Measurements from ENCODE around the gene ST6GALNAC1. TPM values are rescaled to one million over a fixed set of nuclear protein-coding genes. Genes with fewer than 3 reads are reported as not detected.

The ST6GALNAC1 gene
- total RNA-seq, 1 experiment from 2014 or later = not detected

DNA sequence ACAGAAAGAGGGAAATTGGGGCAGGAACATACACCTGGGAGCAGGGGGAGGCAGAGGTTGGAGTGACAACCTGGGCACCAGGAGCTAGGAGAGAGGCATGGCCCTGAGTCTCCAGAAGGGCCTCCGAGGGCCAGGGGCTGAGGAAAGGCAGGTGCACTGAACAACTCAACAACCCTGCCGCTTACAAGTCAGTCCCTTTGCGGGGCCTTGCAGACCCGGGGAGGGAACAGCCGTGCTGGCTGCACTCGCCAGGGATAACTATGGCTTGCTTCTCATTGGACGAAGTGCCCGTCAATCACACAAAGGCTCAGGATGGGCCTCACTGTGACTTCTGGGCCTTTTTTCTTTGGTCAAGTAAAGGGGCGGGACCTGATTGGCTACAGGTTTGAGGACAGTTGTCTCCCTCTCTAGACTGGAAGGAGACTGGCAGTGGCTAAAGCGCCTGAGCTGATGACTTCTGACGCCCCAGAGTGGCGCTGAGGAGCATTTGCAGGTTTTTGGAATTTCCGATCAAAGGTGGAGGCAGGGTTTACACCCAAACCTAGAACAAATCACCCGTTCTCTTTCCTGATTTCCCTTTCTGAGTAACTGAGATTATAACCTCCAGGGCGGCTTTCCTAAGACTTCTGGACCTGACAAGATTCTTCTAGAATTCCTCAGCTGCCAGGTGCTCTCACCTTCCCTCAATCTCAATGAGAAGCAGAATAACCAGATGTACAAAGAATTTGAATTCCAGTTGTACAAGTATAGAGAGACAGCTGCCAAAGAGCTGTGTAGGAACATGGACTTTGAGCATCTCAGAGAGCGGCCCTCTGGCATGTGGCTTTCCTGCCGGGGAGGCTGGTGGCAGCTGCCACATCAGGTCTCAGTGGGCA, 30.3 kb downstream of the ST6GALNAC1 start:
- intact Hi-C loops (cut with micrococcal nuclease) = no loop called here
- no peaks in the 10 kb centered on the region for H3K27me3 ChIP-seq (ENCODE audit: insufficient read depth, low read length)
- peak overlapping the region; percentile 79 for H2AFZ ChIP-seq (ENCODE audit: low read depth, low read length, poor library complexity, severe bottlenecking)
- peak overlapping the region in 1 of 2 experiments; percentile 9; a peak in 1 of 4 replicates for H3K4me3 ChIP-seq (replicated peaks in 1 of 2; ENCODE audit: low read depth in 1 of 2, low read length in 2 of 2)
- H3K9me3 ChIP-seq (ENCODE audit: control insufficient read depth in 1 of 2, insufficient read depth in 1 of 2, low read depth in 1 of 2, low read length in 2 of 2) = no peaks in the 10 kb centered on the region; a peak in 1 of 4 replicates
- ATAC-seq (peak; percentile 99), DNase-seq (ENCODE audit: low read depth, low spot score) (peak; percentile 99)
- no peaks in the 10 kb centered on the region for H4K20me1 ChIP-seq (ENCODE audit: insufficient read depth)
- peak overlapping the region; percentile 60 for H3K4me2 ChIP-seq (ENCODE audit: low read length)
- CTCF ChIA-PET = interaction anchor here (0.6 to 5.7 kb wide), 14 partner anchors 8 to 90 kb away, joined by 3 to 60 read pairs (median 4); partner anchors contain the start of gene ST6GALNAC2
- POLR2A ChIA-PET = interaction anchor here (1.0 to 5.0 kb wide), 10 partner anchors 10 to 58 kb away, joined by 3 to 25 read pairs (median 8); partner anchors contain the start of gene ST6GALNAC2
- no TSS peak for BruUV-seq (replicated peaks)
- peak overlapping the region; percentile 31; the same call in 1 of the 2 replicates for H3K9ac ChIP-seq (ENCODE audit: low read length)
- no peaks in the 10 kb centered on the region for H3K36me3 ChIP-seq (ENCODE audit: control insufficient read depth in 1 of 2, insufficient read depth in 2 of 2, low read length in 2 of 2)
- H3K4me1 ChIP-seq (ENCODE audit: control insufficient read depth in 1 of 2, insufficient read depth in 2 of 2, low read length in 2 of 2) = peaks cover 16 to 29% of the 10 kb centered on the region in 2 experiments; a peak in 3 of 4 replicates
- no peaks in the 10 kb centered on the region for H3K79me2 ChIP-seq (ENCODE audit: insufficient read depth, low read length)
- H3K9me2 ChIP-seq (ENCODE audit: insufficient read depth) = no peaks in the 10 kb centered on the region
- H3K27ac ChIP-seq (ENCODE audit: low read depth, low read length) = peak overlapping the region; percentile 43
- RAD21 ChIA-PET (ENCODE audit: low non-redundant PET in 1 of 2, low total read pairs in 2 of 2, uncharacterized antibody in 2 of 2, unreplicated experiment in 2 of 2) = interaction anchor here (0.5 to 1.2 kb wide), 3 partner anchors 11 to 58 kb away, joined by 3 read pairs; no protein-coding TSS in a partner anchor
- TF ChIP-seq, protein P1, sequence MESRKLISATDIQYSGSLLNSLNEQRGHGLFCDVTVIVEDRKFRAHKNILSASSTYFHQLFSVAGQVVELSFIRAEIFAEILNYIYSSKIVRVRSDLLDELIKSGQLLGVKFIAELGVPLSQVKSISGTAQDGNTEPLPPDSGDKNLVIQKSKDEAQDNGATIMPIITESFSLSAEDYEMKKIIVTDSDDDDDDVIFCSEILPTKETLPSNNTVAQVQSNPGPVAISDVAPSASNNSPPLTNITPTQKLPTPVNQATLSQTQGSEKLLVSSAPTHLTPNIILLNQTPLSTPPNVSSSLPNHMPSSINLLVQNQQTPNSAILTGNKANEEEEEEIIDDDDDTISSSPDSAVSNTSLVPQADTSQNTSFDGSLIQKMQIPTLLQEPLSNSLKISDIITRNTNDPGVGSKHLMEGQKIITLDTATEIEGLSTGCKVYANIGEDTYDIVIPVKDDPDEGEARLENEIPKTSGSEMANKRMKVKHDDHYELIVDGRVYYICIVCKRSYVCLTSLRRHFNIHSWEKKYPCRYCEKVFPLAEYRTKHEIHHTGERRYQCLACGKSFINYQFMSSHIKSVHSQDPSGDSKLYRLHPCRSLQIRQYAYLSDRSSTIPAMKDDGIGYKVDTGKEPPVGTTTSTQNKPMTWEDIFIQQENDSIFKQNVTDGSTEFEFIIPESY (IDR thresholded peaks at IDR 0.05; ENCODE audit: extremely low read depth, insufficient replicate concordance, low read length) = no peak
- TF ChIP-seq REST (IDR thresholded peaks at IDR 0.05; ENCODE audit: low read depth) (no peak), EZH2 (IDR thresholded peaks at IDR 0.05) (no peak), POLR2A (IDR thresholded peaks at IDR 0.05; ENCODE audit: borderline replicate concordance, extremely low read depth, insufficient read depth, insufficient read length) (no peak), JUND (IDR thresholded peaks at IDR 0.05) (no peak), FOSL1 (IDR thresholded peaks at IDR 0.05; ENCODE audit: low read depth) (no peak), CBX3 (IDR thresholded peaks at IDR 0.05; ENCODE audit: low read depth) (no peak), EZH2phosphoT487 (IDR thresholded peaks at IDR 0.05; ENCODE audit: borderline replicate concordance) (no peak), SP1 (IDR thresholded peaks at IDR 0.05; ENCODE audit: low read depth) (peak; percentile 82), EGR1 (IDR thresholded peaks at IDR 0.05; ENCODE audit: low read depth) (no peak), SIN3A (IDR thresholded peaks at IDR 0.05; ENCODE audit: low read depth) (no peak), CEBPB (IDR thresholded peaks at IDR 0.05; ENCODE audit: low read depth) (no peak), ZFX (IDR thresholded peaks at IDR 0.05) (peak; percentile 18; the same call in 1 of the 2 replicates), POLR2AphosphoS5 (IDR thresholded peaks at IDR 0.05; ENCODE audit: low read depth, low read length) (peak; percentile 60), YY1 (IDR thresholded peaks at IDR 0.05; ENCODE audit: extremely low read depth, insufficient replicate concordance, low read depth, low read length) (peak; percentile 52), ELF1 (IDR thresholded peaks at IDR 0.05; ENCODE audit: borderline replicate concordance, low read depth) (no peak), ZNF274 (IDR thresholded peaks at IDR 0.05; ENCODE audit: low read depth, low read length) (no peak)
- TF ChIP-seq, protein P2, sequence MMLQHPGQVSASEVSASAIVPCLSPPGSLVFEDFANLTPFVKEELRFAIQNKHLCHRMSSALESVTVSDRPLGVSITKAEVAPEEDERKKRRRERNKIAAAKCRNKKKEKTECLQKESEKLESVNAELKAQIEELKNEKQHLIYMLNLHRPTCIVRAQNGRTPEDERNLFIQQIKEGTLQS (IDR thresholded peaks at IDR 0.05) = no peak

All from HCT116 (cell line).